WI38 (cell line): ENCODE results near the gene STARD13.

Experiments used
- H3K4me3 ChIP-seq: 2 replicates; pipeline ENCODE4 v1.5.1; 2011; ENCODE audit warnings: low read depth, mild to moderate bottlenecking, control low read depth, low read length
- CTCF ChIP-seq: IDR thresholded peaks from 2 replicates; pipeline ENCODE4 v1.5.1; 2012; ENCODE audit warnings: low read depth, mild to moderate bottlenecking, control low read depth, low read length

The STARD13 gene

GRCh38 chr13:33072282-33072681, 213.3 kb downstream of the STARD13 start:
- no peak overlapping the region for H3K4me3 ChIP-seq
- TF ChIP-seq CTCF = no peak

GRCh38 chr13:33070713-33071112, 214.8 kb downstream of the STARD13 start:
- TF ChIP-seq CTCF = no peak
- H3K4me3 ChIP-seq = no peak overlapping the region

- no peak overlapping the region for H3K4me3 ChIP-seq
- no peak for TF ChIP-seq CTCF
These were observed 216.2 kb downstream of the STARD13 start for GRCh38 chr13:33069365-33069764.

- TF ChIP-seq CTCF = no peak
- no peak overlapping the region for H3K4me3 ChIP-seq
These were observed 219.2 kb downstream of the STARD13 start for GRCh38 chr13:33066329-33066728.

GRCh38 chr13:33060815-33061214, 224.7 kb downstream of the STARD13 start:
- TF ChIP-seq CTCF = no peak
- H3K4me3 ChIP-seq = no peak overlapping the region

GRCh38 chr13:33058776-33059327, 226.7 kb downstream of the STARD13 start:
- TF ChIP-seq CTCF = no peak
- H3K4me3 ChIP-seq = no peak overlapping the region

GRCh38 chr13:33057019-33057780, 228.4 kb downstream of the STARD13 start:
- peak; percentile 36; the same call in 1 of the 2 replicates for TF ChIP-seq CTCF

More at GRCh38 chr13:33057019-33057780, 228.4 kb downstream of the STARD13 start:
- H3K4me3 ChIP-seq = no peak overlapping the region
